ENCODE data around the gene TMED1. TPM values are rescaled to one million over a fixed set of nuclear protein-coding genes. Genes with fewer than 3 reads are reported as not detected.
"Not testable (repeated sequence)": the region's sequence is repeated elsewhere in the genome, so short reads cannot be mapped to it uniquely, and the experiment has no call there.

TMED1 gene
- polyA plus RNA-seq, 1 donor (not counting 4 experiments of a cell fraction or from before 2014, with no cell fraction given) = 18.2 TPM

GRCh38 chr19:10858204-10858828 lies 22.3 kb upstream of the TMED1 start:
- H3K4me3 ChIP-seq (ENCODE audit: control insufficient read depth in 2 of 3, extremely low read depth in 1 of 3, insufficient read depth in 2 of 3, low read depth in 1 of 3, low read length in 3 of 3) = no peak overlapping the region
- H3K4me2 ChIP-seq (ENCODE audit: control insufficient read depth, extremely low read depth, insufficient read depth, low read depth, low read length) = no peak overlapping the region
- peak; percentile 78 to 92 (median 80) for TF ChIP-seq CTCF (optimal IDR thresholded peaks at IDR 0.05 in 1 of 3, IDR thresholded peaks at IDR 0.05 in 1 of 3, conservative IDR thresholded peaks at IDR 0.05 in 1 of 3; ENCODE audit: extremely low read depth in 1 of 3, insufficient read depth in 2 of 3, low read length in 3 of 3)
- no peak for TF ChIP-seq EZH2 (IDR thresholded peaks at IDR 0.05; ENCODE audit: low read length)
- no peak for DNase-seq (ENCODE audit: low read depth, low spot score)
- FAIRE-seq = no peak
- H3K27ac ChIP-seq (ENCODE audit: control insufficient read depth, insufficient read depth, low read length) = no peak overlapping the region
- H3K9ac ChIP-seq (ENCODE audit: control insufficient read depth, extremely low read depth, insufficient read depth, low read length) = no peak overlapping the region
- H3K9me1 ChIP-seq (ENCODE audit: control insufficient read depth, extremely low read depth, insufficient read depth, low read length) = no peaks in the 10 kb centered on the region
- H2AFZ ChIP-seq (ENCODE audit: control insufficient read depth, low read length) = no peak overlapping the region
- H3K9me3 ChIP-seq (ENCODE audit: control insufficient read depth, low read depth, low read length) = no peaks in the 10 kb centered on the region
- dilution Hi-C loops (cut with MboI; ENCODE audit: extremely low pct_ligation_motif_present, low sequenced_read_pairs) = no loop called here
- H3K4me1 ChIP-seq (ENCODE audit: control insufficient read depth, extremely low read depth, insufficient read depth, low read length) = no peaks in the 10 kb centered on the region
- H4K20me1 ChIP-seq (ENCODE audit: control insufficient read depth, extremely low read depth, insufficient read depth, low read length) = no peaks in the 10 kb centered on the region
- no peaks in the 10 kb centered on the region for H3K27me3 ChIP-seq (ENCODE audit: control insufficient read depth, extremely low read depth, insufficient read depth, low read length)
- H3K36me3 ChIP-seq (ENCODE audit: control insufficient read depth in 2 of 2, extremely low read depth in 1 of 2, insufficient read depth in 2 of 2, low read length in 2 of 2) = no peaks in the 10 kb centered on the region
- no peaks in the 10 kb centered on the region for H3K79me2 ChIP-seq (ENCODE audit: control insufficient read depth, insufficient read depth, low read length)

DNA sequence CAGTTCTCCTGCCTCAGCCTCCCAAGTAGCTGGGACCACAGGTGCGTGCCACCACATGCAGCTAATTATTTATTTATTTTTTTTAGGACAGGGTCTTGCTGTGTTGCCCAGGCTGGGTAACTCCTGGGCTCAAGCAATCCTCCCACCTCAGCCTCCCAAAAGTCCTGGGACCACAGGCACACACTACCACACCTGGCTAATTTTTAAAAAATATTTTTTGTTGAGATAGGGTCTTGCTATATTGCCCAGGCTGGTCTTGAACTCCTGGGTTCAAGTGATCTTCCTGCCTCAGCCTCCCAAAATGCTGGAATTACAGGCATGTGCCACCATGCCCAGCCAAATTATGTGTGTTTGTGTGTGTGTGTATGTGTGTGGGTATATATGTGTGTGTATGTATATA lies 20.9 kb upstream of the TMED1 start:
- H3K9ac ChIP-seq (ENCODE audit: control insufficient read depth, extremely low read depth, insufficient read depth, low read length) = not testable (repeated sequence)

More for the DNA sequence above, 20.9 kb upstream of the TMED1 start:
- H2AFZ ChIP-seq (ENCODE audit: control insufficient read depth, low read length); H3K79me2 ChIP-seq (ENCODE audit: control insufficient read depth, insufficient read depth, low read length); dilution Hi-C loops (cut with MboI; ENCODE audit: extremely low pct_ligation_motif_present, low sequenced_read_pairs); H3K9me3 ChIP-seq (ENCODE audit: control insufficient read depth, low read depth, low read length); DNase-seq (ENCODE audit: low read depth, low spot score); H3K27me3 ChIP-seq (ENCODE audit: control insufficient read depth, extremely low read depth, insufficient read depth, low read length); H3K4me3 ChIP-seq (ENCODE audit: control insufficient read depth in 2 of 3, extremely low read depth in 1 of 3, insufficient read depth in 2 of 3, low read depth in 1 of 3, low read length in 3 of 3); FAIRE-seq; H3K9me1 ChIP-seq (ENCODE audit: control insufficient read depth, extremely low read depth, insufficient read depth, low read length); H4K20me1 ChIP-seq (ENCODE audit: control insufficient read depth, extremely low read depth, insufficient read depth, low read length); H3K4me1 ChIP-seq (ENCODE audit: control insufficient read depth, extremely low read depth, insufficient read depth, low read length); H3K4me2 ChIP-seq (ENCODE audit: control insufficient read depth, extremely low read depth, insufficient read depth, low read depth, low read length); H3K36me3 ChIP-seq (ENCODE audit: control insufficient read depth in 2 of 2, extremely low read depth in 1 of 2, insufficient read depth in 2 of 2, low read length in 2 of 2); H3K27ac ChIP-seq (ENCODE audit: control insufficient read depth, insufficient read depth, low read length): not testable (repeated sequence)
